Body of pancreas (tissue), 4 donors: Measurements from ENCODE around the gene SCUBE1.

Experiments used
- POLR2A ChIP-seq, 3 donors: fragments of 450-650 bp; IDR thresholded peaks; one replicate each; pipeline ENCODE4 v1.6.1; 2016; ENCODE audit warnings: antibody characterized with exemption in 3 of 3, mild to moderate bottlenecking in 2 of 3
- TF ChIP-seq, protein P1 (sequence below), 7 experiments: fragments of 450-650 bp in 4 of 7; fragments of 200-600 bp in 3 of 7; sonication (generic) in 3 of 7; IDR thresholded peaks; one replicate each; pipeline ENCODE4 v1.5.1; 2016 to 2019; ENCODE audit warnings: antibody characterized with exemption in 7 of 7

DNA sequence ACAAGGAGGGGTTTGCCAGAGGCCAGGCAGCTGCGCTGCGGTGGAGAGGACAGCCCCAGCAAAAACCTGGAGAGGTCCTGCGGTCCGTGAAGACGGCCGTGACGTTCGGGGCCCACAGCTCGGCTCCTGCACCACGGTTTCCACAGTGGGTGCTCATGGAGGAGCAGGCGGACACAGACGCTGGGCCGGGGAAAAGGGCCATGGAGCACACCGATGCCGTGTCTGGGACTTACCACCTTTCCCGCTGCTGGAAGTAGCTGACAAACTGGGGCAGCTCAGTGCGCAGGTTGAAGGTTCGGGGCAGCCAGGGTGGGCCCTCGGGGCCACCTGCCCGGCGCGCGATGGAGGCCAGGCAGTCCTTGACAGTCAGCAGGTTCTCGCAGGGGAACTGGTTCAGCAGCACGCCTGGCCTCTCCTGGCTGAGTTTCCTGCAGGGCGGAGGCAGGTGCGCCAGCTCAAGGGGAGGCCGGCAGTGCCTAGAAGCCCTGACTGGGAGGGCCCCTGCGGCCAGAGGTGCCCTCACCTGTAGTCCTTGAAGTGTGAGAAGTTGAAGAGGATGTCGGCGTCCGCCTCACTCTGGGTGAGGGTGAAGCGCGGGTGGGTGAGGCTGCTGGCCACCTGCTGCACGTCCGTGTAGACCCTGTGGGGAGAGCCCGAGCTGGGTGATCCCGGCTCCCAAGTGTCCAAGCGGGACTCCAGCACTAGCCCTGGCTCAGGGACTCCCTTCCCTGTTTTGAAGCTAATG is 169.0 kb downstream of the SCUBE1 start:
- TF ChIP-seq, protein P1, sequence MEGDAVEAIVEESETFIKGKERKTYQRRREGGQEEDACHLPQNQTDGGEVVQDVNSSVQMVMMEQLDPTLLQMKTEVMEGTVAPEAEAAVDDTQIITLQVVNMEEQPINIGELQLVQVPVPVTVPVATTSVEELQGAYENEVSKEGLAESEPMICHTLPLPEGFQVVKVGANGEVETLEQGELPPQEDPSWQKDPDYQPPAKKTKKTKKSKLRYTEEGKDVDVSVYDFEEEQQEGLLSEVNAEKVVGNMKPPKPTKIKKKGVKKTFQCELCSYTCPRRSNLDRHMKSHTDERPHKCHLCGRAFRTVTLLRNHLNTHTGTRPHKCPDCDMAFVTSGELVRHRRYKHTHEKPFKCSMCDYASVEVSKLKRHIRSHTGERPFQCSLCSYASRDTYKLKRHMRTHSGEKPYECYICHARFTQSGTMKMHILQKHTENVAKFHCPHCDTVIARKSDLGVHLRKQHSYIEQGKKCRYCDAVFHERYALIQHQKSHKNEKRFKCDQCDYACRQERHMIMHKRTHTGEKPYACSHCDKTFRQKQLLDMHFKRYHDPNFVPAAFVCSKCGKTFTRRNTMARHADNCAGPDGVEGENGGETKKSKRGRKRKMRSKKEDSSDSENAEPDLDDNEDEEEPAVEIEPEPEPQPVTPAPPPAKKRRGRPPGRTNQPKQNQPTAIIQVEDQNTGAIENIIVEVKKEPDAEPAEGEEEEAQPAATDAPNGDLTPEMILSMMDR (IDR thresholded peaks at IDR 0.05), result no peak
- no peak for TF ChIP-seq POLR2A (IDR thresholded peaks at IDR 0.05)
